Mucosa of stomach (tissue), 1 donor: ENCODE results near the gene KRTAP5-1.

ENCODE experiments used
- H3K27me3 ChIP-seq: one replicate; pipeline ENCODE4 v1.7.0; 2013; ENCODE audit warnings: mild to moderate bottlenecking, low read length; ENCODE audit not compliant: control insufficient read depth, insufficient read depth
- H3K36me3 ChIP-seq: one replicate; pipeline ENCODE4 v1.7.0; 2013; ENCODE audit warnings: low read length; ENCODE audit not compliant: control insufficient read depth, insufficient read depth
- H3K4me1 ChIP-seq: one replicate; pipeline ENCODE4 v1.7.0; 2013; ENCODE audit warnings: mild to moderate bottlenecking, low read length; ENCODE audit not compliant: control insufficient read depth, insufficient read depth
- H3K4me3 ChIP-seq: one replicate; pipeline ENCODE4 v1.7.0; 2013; ENCODE audit warnings: low read length
- H3K9ac ChIP-seq: one replicate; pipeline ENCODE4 v1.7.0; 2013; ENCODE audit warnings: mild to moderate bottlenecking, low read length, moderate library complexity
- H3K9me3 ChIP-seq: one replicate; pipeline ENCODE4 v1.7.0; 2013; ENCODE audit warnings: mild to moderate bottlenecking, low read length, moderate library complexity; ENCODE audit not compliant: control insufficient read depth
- donor health status: Pancreatic carcinoma.

The KRTAP5-1 gene

GRCh38 chr11:1540074-1540473, 45.0 kb downstream of the KRTAP5-1 start:
- Histone ChIP-seq H3K9ac (no peak overlapping the region), H3K36me3 (peaks cover 7% of the 10 kb centered on the region), H3K9me3 (no peaks in the 10 kb centered on the region), H3K4me3 (no peak overlapping the region), H3K27me3 (peaks cover 12% of the 10 kb centered on the region), H3K4me1 (peaks cover 5% of the 10 kb centered on the region)

- H3K9me3 ChIP-seq, result no peaks in the 10 kb centered on the region
- H3K4me3 ChIP-seq, result no peak overlapping the region
- H3K4me1 ChIP-seq, result peaks cover 19% of the 10 kb centered on the region
- H3K36me3 ChIP-seq, result peaks cover 7% of the 10 kb centered on the region
- H3K9ac ChIP-seq, result no peak overlapping the region
- peaks cover 8% of the 10 kb centered on the region for H3K27me3 ChIP-seq
Measured at GRCh38 chr11:1538153-1538552, 46.9 kb downstream of the KRTAP5-1 start.

- H3K27me3 ChIP-seq, result no peaks in the 10 kb centered on the region
- peaks cover 32% of the 10 kb centered on the region for H3K4me1 ChIP-seq
- no peak overlapping the region for H3K9ac ChIP-seq
- no peaks in the 10 kb centered on the region for H3K9me3 ChIP-seq
- H3K4me3 ChIP-seq, result no peak overlapping the region
- H3K36me3 ChIP-seq, result peaks cover 7% of the 10 kb centered on the region
Measured at GRCh38 chr11:1536065-1536843, 48.8 kb downstream of the KRTAP5-1 start.

GRCh38 chr11:1534682-1535081, 50.4 kb downstream of the KRTAP5-1 start:
- peaks cover 7% of the 10 kb centered on the region for H3K36me3 ChIP-seq
- H3K9ac ChIP-seq, result no peak overlapping the region
- no peak overlapping the region for H3K4me3 ChIP-seq
- H3K9me3 ChIP-seq, result no peaks in the 10 kb centered on the region
- no peaks in the 10 kb centered on the region for H3K27me3 ChIP-seq
- peaks cover 38% of the 10 kb centered on the region for H3K4me1 ChIP-seq
